Measurements from ENCODE around the gene COL6A5.
"Not testable (repeated sequence)": the region's sequence is repeated elsewhere in the genome, so short reads cannot be mapped to it uniquely, and the experiment has no call there.

COL6A5 gene

GRCh38 chr3:130389743-130390478 lies 44.4 kb downstream of the COL6A5 start:
- no peak for DNase-seq (ENCODE audit: low spot score)

DNA sequence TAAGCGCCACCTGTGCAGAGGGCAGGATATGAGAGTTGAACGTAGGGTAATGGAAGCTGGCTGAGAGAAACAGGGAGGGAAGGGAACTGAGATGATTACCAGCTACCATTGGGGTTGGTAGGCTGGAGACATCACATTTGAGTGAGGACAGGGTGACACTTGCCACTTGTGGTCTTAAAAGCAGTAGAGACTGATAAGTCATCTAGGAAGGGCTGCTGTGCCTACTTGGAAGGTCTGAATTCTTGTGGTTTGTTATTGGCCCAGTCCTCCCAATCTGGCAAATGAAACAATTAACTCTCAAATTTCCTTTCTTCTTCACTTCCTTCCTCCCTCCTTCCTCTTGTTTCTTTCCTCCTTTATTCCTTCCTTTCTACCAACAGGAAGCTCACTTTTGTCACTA lies 46.8 kb downstream of the COL6A5 start:
- DNase-seq (ENCODE audit: low spot score), result no peak

- DNase-seq (ENCODE audit: low spot score), result no peak
Measured at GRCh38 chr3:130393594-130393993, 48.1 kb downstream of the COL6A5 start.

DNA sequence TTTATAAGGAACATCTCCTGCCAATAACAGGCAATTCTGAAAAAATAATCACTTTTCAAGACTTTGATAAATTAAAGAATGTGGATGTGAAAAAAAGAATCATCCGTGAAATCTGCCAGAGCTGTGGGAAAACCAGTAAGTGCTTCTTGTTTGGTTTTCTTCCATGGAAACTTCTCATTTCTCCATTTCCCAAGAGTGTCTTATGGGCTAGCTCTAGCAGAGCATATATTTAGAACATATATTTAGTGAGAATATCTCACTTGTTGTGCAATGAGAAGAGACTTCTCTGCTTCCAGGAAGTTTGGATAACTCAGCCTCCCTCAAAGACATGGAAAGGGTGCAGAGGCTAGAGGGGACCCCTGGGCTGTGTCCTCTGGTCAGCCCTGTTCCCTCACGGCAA lies 49.9 kb downstream of the COL6A5 start:
- no peak for DNase-seq (ENCODE audit: low spot score)

- DNase-seq (ENCODE audit: low spot score), result no peak
Measured at GRCh38 chr3:130395916-130396315, 50.4 kb downstream of the COL6A5 start.

- DNase-seq (ENCODE audit: low spot score), result no peak
Measured at GRCh38 chr3:130404401-130404800, 58.9 kb downstream of the COL6A5 start.

DNA sequence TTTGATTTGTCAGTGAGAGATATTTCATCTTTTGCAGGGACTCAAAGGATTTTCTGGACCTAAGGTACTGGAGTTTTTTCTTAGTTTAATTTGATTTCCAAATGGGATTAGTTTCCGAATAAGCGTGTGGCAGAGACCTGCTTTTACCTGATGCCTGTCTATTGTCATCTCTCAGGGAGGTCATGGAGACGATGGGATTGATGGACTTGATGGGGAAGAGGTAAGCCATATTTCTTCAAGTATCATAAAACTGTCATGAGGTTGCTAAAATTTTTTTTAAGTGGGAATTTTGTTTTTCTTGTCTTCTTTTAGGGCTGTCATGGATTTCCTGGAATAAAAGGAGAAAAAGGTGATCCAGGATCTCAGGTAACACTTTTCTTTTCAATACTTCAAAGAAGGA lies 60.5 kb downstream of the COL6A5 start:
- no peak for DNase-seq (ENCODE audit: low spot score)

GRCh38 chr3:130408253-130408652 lies 62.8 kb downstream of the COL6A5 start:
- not testable (repeated sequence) for DNase-seq (ENCODE audit: low spot score)

DNA sequence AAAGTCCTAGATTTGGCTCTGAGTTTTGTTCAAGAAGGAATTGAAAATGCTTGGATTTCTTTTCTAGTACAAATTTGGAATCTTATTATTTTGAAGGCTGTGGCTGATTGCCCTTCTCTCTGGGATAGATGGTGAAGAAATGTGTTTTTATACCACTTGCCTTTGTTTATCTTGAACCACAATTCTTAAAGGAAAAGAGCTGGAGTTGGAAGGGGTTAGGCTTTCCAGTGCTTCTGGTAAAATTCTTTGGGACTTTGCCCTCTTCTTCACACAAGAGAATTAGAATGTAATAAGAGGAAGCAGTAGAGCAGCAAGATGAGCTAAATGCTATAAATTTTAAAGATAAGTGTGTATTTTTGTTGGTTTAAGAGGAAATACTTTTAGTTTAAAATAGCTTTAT lies 65.8 kb downstream of the COL6A5 start:
- DNase-seq (ENCODE audit: low spot score), result no peak

DNA sequence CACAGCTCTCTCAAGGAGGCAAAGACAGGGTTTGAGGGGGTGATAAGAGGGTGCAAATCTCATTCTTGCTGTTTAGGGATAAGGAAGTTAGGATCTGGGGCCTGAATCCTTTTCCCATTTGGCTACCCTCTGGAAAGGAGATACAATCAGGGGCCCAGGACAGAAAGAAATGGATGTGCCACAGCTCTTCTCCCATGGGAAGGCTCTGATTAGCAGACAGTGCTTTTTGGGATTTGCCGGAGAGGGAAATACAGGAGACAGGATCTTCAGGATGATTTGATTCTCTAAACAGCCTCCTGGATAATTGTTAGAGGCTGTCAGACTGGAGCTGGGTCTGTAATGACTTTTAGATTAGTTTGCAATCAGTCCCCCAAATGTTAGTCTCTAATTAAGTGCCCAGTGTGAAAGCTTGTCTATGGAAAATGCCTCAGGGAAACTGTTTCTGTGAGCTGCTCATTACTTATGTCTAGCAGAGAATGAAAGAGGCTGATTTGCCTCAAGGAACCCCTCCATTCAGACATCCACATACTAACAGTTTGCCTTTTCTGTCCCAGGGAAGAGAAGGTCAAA lies 67.6 kb downstream of the COL6A5 start:
- DNase-seq (ENCODE audit: low spot score), result no peak

GRCh38 chr3:130414457-130414856 lies 69.0 kb downstream of the COL6A5 start:
- no peak for DNase-seq (ENCODE audit: low spot score)

- DNase-seq (ENCODE audit: low spot score), result no peak
Measured at GRCh38 chr3:130420466-130420865, 75.0 kb downstream of the COL6A5 start.

- no peak for DNase-seq (ENCODE audit: low spot score)
Measured at GRCh38 chr3:130423064-130423463, 77.6 kb downstream of the COL6A5 start.

DNA sequence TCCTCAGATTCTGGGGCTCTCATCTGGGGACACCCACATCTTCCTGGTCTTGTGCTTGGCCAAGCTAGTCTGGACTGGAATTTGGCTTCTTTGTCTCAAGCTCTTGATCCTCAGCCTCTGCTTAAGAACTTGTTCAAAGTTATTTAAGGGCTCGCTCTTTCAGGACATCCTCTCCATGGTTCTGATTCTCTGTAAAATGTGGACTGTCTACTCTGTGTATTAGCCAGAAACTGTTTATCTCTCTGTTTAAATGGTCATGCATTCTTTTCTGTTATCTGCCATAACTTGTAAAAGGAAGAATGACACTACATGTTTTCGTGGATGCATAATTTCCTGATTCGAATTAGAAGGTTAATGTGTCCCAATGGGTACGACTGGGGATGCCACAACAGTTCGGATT lies 79.4 kb downstream of the COL6A5 start:
- DNase-seq (ENCODE audit: low spot score), result no peak

DNA sequence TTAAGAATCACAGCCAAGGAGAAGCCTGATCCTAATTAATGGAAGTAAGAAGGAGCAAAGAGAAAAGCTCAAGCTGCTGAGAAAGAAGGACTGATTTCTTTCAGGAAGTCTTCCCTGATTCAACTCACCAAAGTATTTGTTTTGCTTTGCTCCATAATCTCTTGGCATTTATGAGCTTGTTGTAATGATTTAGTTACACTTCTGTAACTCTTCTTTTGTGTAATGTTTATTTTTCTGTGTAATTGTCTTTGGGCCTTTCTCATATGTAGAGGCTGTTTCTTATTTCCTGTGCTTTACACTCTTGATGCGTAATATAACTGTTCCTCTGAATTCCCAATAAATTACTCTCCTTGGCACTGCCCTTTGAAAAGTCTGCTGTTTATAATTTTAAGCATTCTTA lies 80.0 kb downstream of the COL6A5 start:
- no peak for DNase-seq (ENCODE audit: low spot score)

GRCh38 chr3:130426206-130426605 lies 80.7 kb downstream of the COL6A5 start:
- DNase-seq (ENCODE audit: low spot score), result no peak

DNA sequence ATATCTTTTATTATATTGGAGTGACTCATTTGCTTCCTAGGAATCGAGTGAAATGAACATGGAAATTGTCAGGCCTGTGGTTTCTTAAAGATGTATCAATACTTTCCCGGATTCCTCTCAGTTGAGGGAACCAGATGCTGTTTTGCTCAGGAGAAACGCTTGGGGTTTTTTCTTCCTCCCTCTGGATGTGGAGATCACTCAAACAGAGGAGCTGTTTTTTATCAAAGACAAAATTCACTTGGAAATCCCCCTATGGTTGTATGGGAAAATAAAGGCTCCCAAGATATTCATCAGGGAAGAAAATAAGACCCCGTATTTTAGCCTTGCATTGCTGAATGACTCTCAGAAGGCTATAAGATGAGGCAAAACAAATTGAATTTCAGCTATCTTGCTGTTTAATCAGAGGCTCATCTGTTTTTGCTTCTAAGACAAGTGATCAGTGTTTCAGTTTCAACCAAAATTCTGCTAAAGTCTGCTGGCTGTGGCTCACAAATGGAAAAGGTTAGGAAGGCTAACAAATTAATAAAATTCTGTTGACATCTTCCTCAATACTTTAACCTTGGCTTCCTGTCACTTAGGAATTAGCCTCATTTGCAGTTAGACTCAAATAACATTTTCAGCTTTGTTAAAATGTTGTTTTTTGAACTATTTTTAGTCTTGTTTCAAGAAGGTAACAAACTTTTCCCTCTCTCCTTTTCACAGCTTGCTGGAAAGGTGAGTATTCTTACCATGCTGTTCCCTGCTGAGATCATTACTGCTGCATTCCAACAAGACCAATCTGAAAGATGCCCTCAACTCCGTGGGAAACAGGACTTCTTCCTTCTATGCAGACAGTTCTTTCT lies 83.6 kb downstream of the COL6A5 start:
- DNase-seq (ENCODE audit: low spot score), result no peak

- DNase-seq (ENCODE audit: low spot score), result no peak
Measured at GRCh38 chr3:130429713-130430023, 84.2 kb downstream of the COL6A5 start.

- DNase-seq (ENCODE audit: low spot score), result no peak
Measured at GRCh38 chr3:130430266-130430665, 84.8 kb downstream of the COL6A5 start.

- DNase-seq (ENCODE audit: low spot score), result not testable (repeated sequence)
Measured at GRCh38 chr3:130432086-130432485, 86.6 kb downstream of the COL6A5 start.

DNA sequence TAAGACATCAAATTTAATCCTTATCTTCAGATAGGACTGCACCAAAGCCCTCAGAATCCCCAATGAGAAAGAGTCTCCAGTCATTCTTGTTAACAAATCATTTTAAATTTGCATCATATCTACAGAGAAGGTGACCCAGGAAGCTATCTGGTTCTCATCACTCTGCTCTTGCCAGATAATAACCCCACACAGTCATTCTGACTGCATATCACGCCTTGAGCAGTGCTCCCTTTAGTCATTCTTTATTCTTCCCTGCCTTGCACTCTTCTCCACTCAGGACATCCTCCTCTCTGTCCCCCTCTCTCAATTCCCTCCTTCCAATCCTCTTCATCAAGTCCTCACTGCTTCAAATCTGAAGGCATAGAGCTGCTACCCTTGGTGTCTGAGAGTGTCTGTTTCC lies 87.8 kb downstream of the COL6A5 start:
- DNase-seq (ENCODE audit: low spot score), result no peak

- no peak for DNase-seq (ENCODE audit: low spot score)
Measured at GRCh38 chr3:130442284-130442683, 96.8 kb downstream of the COL6A5 start.

GRCh38 chr3:130446840-130447239 lies 101.4 kb downstream of the COL6A5 start:
- not testable (repeated sequence) for DNase-seq (ENCODE audit: low spot score)
